HEK293 (cell line): ENCODE results near the gene ZKSCAN3.

Experiments used
- ELK4 ChIP-seq: IDR thresholded peaks from 2 replicates; pipeline ENCODE4 v1.6.1; 2011; ENCODE audit warnings: mild to moderate bottlenecking, low read depth, low read length, borderline replicate concordance
- FEZF1 ChIP-seq: fragments of 450-650 bp; formaldehyde crosslinking; IDR thresholded peaks from 2 replicates; pipeline ENCODE4 v1.5.1; 2016; ENCODE audit warnings: missing biosample characterization, missing genetic modification characterization
- GLIS1 ChIP-seq: fragments of 450-650 bp; formaldehyde crosslinking; IDR thresholded peaks from 2 replicates; pipeline ENCODE4 v1.5.1; 2016; ENCODE audit warnings: missing biosample characterization, missing genetic modification characterization
- IKZF3 ChIP-seq: fragments of 450-650 bp; IDR thresholded peaks from 2 replicates; pipeline ENCODE4 v1.5.0; 2018; ENCODE audit warnings: missing biosample characterization, mild to moderate bottlenecking, missing genetic modification characterization, moderate library complexity
- KLF9 ChIP-seq: fragments of 450-650 bp; formaldehyde crosslinking; IDR thresholded peaks from 2 replicates; pipeline ENCODE4 v1.5.1; 2016; ENCODE audit warnings: missing biosample characterization, missing genetic modification characterization, low read depth
- MYNN ChIP-seq: fragments of 450-650 bp; formaldehyde crosslinking; IDR thresholded peaks from 2 replicates; pipeline ENCODE4 v1.5.1; 2016; ENCODE audit warnings: missing biosample characterization, missing genetic modification characterization, borderline replicate concordance
- PATZ1 ChIP-seq: fragments of 450-650 bp; formaldehyde crosslinking; IDR thresholded peaks from 2 replicates; pipeline ENCODE4 v1.5.1; 2016; ENCODE audit warnings: missing biosample characterization, missing genetic modification characterization
- SALL2 ChIP-seq: fragments of 450-650 bp; formaldehyde crosslinking; IDR thresholded peaks from 2 replicates; pipeline ENCODE4 v1.5.0; 2017; ENCODE audit warnings: missing biosample characterization, mild to moderate bottlenecking, missing genetic modification characterization, borderline replicate concordance
- SCRT2 ChIP-seq: fragments of 450-650 bp; formaldehyde crosslinking; IDR thresholded peaks from 2 replicates; pipeline ENCODE4 v1.5.1; 2016; ENCODE audit warnings: missing biosample characterization, missing genetic modification characterization
- TCF7L2 ChIP-seq: IDR thresholded peaks from 2 replicates; pipeline ENCODE4 v1.6.1; 2011; ENCODE audit warnings: low read depth, mild to moderate bottlenecking, inconsistent platforms, low read length, moderate library complexity, borderline replicate concordance
- YY2 ChIP-seq: fragments of 450-650 bp; formaldehyde crosslinking; IDR thresholded peaks from 2 replicates; pipeline ENCODE4 v1.5.1; 2016; ENCODE audit warnings: missing biosample characterization, missing genetic modification characterization
- ZFP69B ChIP-seq: fragments of 450-650 bp; formaldehyde crosslinking; IDR thresholded peaks from 2 replicates; pipeline ENCODE4 v1.5.1; 2016; ENCODE audit warnings: missing biosample characterization, missing genetic modification characterization
- ZNF121 ChIP-seq: fragments of 450-650 bp; formaldehyde crosslinking; IDR thresholded peaks from 2 replicates; pipeline ENCODE4 v1.5.1; 2016; ENCODE audit warnings: missing biosample characterization, missing genetic modification characterization
- ZNF132 ChIP-seq: fragments of 450-650 bp; formaldehyde crosslinking; IDR thresholded peaks from 2 replicates; pipeline ENCODE4 v1.5.1; 2017; ENCODE audit warnings: missing biosample characterization, missing genetic modification characterization, borderline replicate concordance
- ZNF133 ChIP-seq: fragments of 450-650 bp; formaldehyde crosslinking; IDR thresholded peaks from 2 replicates; pipeline ENCODE4 v1.5.1; 2016; ENCODE audit warnings: missing biosample characterization, missing genetic modification characterization
- ZNF174 ChIP-seq: fragments of 450-650 bp; formaldehyde crosslinking; IDR thresholded peaks from 2 replicates; pipeline ENCODE4 v1.5.0; 2017; ENCODE audit warnings: missing biosample characterization, mild to moderate bottlenecking, missing genetic modification characterization
- ZNF202 ChIP-seq: fragments of 450-650 bp; formaldehyde crosslinking; IDR thresholded peaks from 2 replicates; pipeline ENCODE4 v1.5.1; 2016; ENCODE audit warnings: missing biosample characterization, missing genetic modification characterization, borderline replicate concordance
- ZNF214 ChIP-seq: fragments of 450-650 bp; formaldehyde crosslinking; IDR thresholded peaks from 2 replicates; pipeline ENCODE4 v1.5.1; 2017; ENCODE audit warnings: missing biosample characterization, mild to moderate bottlenecking, missing genetic modification characterization, borderline replicate concordance
- ZNF266 ChIP-seq: fragments of 450-650 bp; formaldehyde crosslinking; IDR thresholded peaks from 2 replicates; pipeline ENCODE4 v1.5.1; 2016; ENCODE audit warnings: missing biosample characterization, missing genetic modification characterization, low read depth
- ZNF280C ChIP-seq: fragments of 450-650 bp; formaldehyde crosslinking; IDR thresholded peaks from 2 replicates; pipeline ENCODE4 v1.5.1; 2016; ENCODE audit warnings: missing biosample characterization, missing genetic modification characterization
- ZNF324 ChIP-seq: fragments of 450-650 bp; formaldehyde crosslinking; IDR thresholded peaks from 2 replicates; pipeline ENCODE4 v1.5.1; 2016; ENCODE audit warnings: missing biosample characterization, missing genetic modification characterization
- ZNF391 ChIP-seq: fragments of 450-650 bp; formaldehyde crosslinking; IDR thresholded peaks from 2 replicates; pipeline ENCODE4 v1.5.1; 2016; ENCODE audit warnings: low read depth, missing biosample characterization, missing genetic modification characterization, borderline replicate concordance
- ZNF423 ChIP-seq: fragments of 450-650 bp; formaldehyde crosslinking; IDR thresholded peaks from 2 replicates; pipeline ENCODE4 v1.5.1; 2016; ENCODE audit warnings: missing biosample characterization, missing genetic modification characterization
- ZNF433 ChIP-seq: fragments of 450-650 bp; formaldehyde crosslinking; IDR thresholded peaks from 2 replicates; pipeline ENCODE4 v1.5.1; 2016; ENCODE audit warnings: missing biosample characterization, missing genetic modification characterization, low read depth
- ZNF473 ChIP-seq: fragments of 450-650 bp; formaldehyde crosslinking; IDR thresholded peaks from 2 replicates; pipeline ENCODE4 v1.5.1; 2017; ENCODE audit warnings: missing biosample characterization, missing genetic modification characterization
- ZNF48 ChIP-seq: fragments of 450-650 bp; formaldehyde crosslinking; IDR thresholded peaks from 2 replicates; pipeline ENCODE4 v1.5.1; 2016; ENCODE audit warnings: missing biosample characterization, missing genetic modification characterization
- ZNF488 ChIP-seq: fragments of 450-650 bp; formaldehyde crosslinking; IDR thresholded peaks from 2 replicates; pipeline ENCODE4 v1.5.1; 2016; ENCODE audit warnings: missing biosample characterization, missing genetic modification characterization
- ZNF624 ChIP-seq: fragments of 450-650 bp; formaldehyde crosslinking; IDR thresholded peaks from 2 replicates; pipeline ENCODE4 v1.5.1; 2017; ENCODE audit warnings: missing biosample characterization, missing genetic modification characterization
- ZNF654 ChIP-seq: fragments of 450-650 bp; formaldehyde crosslinking; IDR thresholded peaks from 2 replicates; pipeline ENCODE4 v1.5.1; 2016; ENCODE audit warnings: low read depth, missing biosample characterization, missing genetic modification characterization
- ZNF658 ChIP-seq: fragments of 450-650 bp; formaldehyde crosslinking; IDR thresholded peaks from 2 replicates; pipeline ENCODE4; 2016; ENCODE audit warnings: missing biosample characterization, missing genetic modification characterization
- ZNF677 ChIP-seq: fragments of 450-650 bp; IDR thresholded peaks from 2 replicates; pipeline ENCODE4 v1.5.0; 2018; ENCODE audit warnings: missing biosample characterization, mild to moderate bottlenecking, missing genetic modification characterization, moderate library complexity
- TF ChIP-seq, protein P1 (sequence below): fragments of 450-650 bp; formaldehyde crosslinking; IDR thresholded peaks from 2 replicates; pipeline ENCODE4 v1.5.1; 2017; ENCODE audit warnings: missing biosample characterization, missing genetic modification characterization

Gene ZKSCAN3

GRCh38 chr6:28311139-28311823 lies 38.5 kb upstream of the ZKSCAN3 start (continued):
- TF ChIP-seq ZNF133 (tag by site-specific recombination), result no peak
- TF ChIP-seq KLF9, result peak; percentile 56; the same call in 1 of the 2 replicates
- TF ChIP-seq ZNF423, result no peak
- TF ChIP-seq ZNF174, result no peak
- no peak for TF ChIP-seq SALL2 (tag by site-specific recombination)
- no peak for TF ChIP-seq ZNF132 (tag by site-specific recombination)
- no peak for TF ChIP-seq ZNF266
- TF ChIP-seq ELK4, result no peak
- TF ChIP-seq ZNF280C (tag by site-specific recombination), result no peak
- TF ChIP-seq ZNF324 (tag by site-specific recombination), result no peak
- no peak for TF ChIP-seq ZNF473
- TF ChIP-seq ZNF48 (tag by site-specific recombination), result no peak
- no peak for TF ChIP-seq ZNF658 (tag by site-specific recombination)
- peak; percentile 51; the same call in 1 of the 2 replicates for TF ChIP-seq PATZ1 (tag by site-specific recombination)
- peak; percentile 70 for TF ChIP-seq IKZF3 (tag by site-specific recombination)
- TF ChIP-seq GLIS1 (tag by site-specific recombination), result no peak
- 0 out of 2 replicates have a peak, but pooled peaks have one; percentile 22 for TF ChIP-seq ZFP69B (tag by site-specific recombination)
- no peak for TF ChIP-seq SCRT2 (tag by site-specific recombination)
- TF ChIP-seq ZNF121 (tag by site-specific recombination), result no peak
- TF ChIP-seq ZNF624 (tag by site-specific recombination), result no peak
- TF ChIP-seq YY2 (tag by site-specific recombination), result no peak
- TF ChIP-seq MYNN, result no peak
- TF ChIP-seq ZNF654 (tag by site-specific recombination), result no peak
- TF ChIP-seq, protein P1, sequence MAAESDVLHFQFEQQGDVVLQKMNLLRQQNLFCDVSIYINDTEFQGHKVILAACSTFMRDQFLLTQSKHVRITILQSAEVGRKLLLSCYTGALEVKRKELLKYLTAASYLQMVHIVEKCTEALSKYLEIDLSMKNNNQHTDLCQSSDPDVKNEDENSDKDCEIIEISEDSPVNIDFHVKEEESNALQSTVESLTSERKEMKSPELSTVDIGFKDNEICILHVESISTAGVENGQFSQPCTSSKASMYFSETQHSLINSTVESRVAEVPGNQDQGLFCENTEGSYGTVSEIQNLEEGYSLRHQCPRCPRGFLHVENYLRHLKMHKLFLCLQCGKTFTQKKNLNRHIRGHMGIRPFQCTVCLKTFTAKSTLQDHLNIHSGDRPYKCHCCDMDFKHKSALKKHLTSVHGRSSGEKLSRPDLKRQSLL (tag by site-specific recombination), result no peak
- TF ChIP-seq ZNF391 (tag by site-specific recombination), result no peak
- TF ChIP-seq ZNF214, result no peak
- TF ChIP-seq ZNF202 (tag by site-specific recombination), result no peak
- TF ChIP-seq ZNF433, result no peak
- TF ChIP-seq TCF7L2, result no peak
- TF ChIP-seq FEZF1 (tag by site-specific recombination), result peak; percentile 8; the same call in 1 of the 2 replicates
- no peak for TF ChIP-seq ZNF488 (tag by site-specific recombination)
- no peak for TF ChIP-seq ZNF677 (tag by site-specific recombination)
